WI38 (cell line): ENCODE measurements around the gene PATL1.

ENCODE experiments used
- H3K4me3 ChIP-seq: 2 replicates; pipeline ENCODE4 v1.5.1; 2011; ENCODE audit warnings: low read depth, mild to moderate bottlenecking, control low read depth, low read length
- TF ChIP-seq, protein P1 (sequence below): IDR thresholded peaks from 2 replicates; pipeline ENCODE4 v1.5.1; 2012; ENCODE audit warnings: low read depth, mild to moderate bottlenecking, control low read depth, low read length

PATL1 gene

DNA sequence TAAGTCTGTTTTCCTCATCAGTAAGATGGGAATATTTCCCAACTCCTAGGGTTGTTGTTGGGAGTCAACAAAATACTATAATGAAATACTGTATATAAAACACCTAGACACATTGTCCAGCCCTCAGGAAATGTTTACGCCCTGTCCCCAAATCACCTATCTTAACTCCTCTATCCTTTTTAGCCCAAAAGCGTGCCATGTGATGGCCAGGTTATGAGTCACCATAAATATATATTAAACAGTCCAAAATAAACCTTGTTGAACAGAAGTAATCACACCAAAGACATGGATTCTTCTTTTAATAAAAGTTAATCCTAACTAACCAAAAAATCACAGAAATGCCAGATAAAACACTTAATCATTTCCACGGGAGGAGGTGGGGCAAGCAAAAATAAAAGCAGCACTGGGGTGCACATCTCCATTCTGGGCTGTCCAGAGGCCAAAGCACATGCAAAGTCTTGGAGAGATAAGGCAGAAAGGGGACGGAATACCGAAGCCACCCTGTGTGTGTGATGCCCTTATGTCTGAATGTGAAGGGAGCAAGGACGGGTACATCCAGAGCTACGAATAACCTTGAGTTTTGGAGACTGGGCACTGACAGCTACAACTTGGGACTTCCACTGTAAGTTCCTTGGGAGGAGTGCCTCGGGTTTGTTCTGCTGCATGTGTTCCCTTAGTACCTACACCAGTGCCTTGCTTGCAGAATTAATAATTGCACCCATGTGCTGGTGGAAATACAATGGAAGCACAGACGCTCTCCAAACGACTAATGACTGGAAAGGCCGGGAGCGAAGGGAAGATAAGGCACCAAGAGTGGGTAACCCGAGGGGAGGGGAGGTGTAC, 54.3 kb downstream of the PATL1 start:
- peak overlapping the region; percentile 99 for H3K4me3 ChIP-seq
- TF ChIP-seq, protein P1, sequence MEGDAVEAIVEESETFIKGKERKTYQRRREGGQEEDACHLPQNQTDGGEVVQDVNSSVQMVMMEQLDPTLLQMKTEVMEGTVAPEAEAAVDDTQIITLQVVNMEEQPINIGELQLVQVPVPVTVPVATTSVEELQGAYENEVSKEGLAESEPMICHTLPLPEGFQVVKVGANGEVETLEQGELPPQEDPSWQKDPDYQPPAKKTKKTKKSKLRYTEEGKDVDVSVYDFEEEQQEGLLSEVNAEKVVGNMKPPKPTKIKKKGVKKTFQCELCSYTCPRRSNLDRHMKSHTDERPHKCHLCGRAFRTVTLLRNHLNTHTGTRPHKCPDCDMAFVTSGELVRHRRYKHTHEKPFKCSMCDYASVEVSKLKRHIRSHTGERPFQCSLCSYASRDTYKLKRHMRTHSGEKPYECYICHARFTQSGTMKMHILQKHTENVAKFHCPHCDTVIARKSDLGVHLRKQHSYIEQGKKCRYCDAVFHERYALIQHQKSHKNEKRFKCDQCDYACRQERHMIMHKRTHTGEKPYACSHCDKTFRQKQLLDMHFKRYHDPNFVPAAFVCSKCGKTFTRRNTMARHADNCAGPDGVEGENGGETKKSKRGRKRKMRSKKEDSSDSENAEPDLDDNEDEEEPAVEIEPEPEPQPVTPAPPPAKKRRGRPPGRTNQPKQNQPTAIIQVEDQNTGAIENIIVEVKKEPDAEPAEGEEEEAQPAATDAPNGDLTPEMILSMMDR: no peak

DNA sequence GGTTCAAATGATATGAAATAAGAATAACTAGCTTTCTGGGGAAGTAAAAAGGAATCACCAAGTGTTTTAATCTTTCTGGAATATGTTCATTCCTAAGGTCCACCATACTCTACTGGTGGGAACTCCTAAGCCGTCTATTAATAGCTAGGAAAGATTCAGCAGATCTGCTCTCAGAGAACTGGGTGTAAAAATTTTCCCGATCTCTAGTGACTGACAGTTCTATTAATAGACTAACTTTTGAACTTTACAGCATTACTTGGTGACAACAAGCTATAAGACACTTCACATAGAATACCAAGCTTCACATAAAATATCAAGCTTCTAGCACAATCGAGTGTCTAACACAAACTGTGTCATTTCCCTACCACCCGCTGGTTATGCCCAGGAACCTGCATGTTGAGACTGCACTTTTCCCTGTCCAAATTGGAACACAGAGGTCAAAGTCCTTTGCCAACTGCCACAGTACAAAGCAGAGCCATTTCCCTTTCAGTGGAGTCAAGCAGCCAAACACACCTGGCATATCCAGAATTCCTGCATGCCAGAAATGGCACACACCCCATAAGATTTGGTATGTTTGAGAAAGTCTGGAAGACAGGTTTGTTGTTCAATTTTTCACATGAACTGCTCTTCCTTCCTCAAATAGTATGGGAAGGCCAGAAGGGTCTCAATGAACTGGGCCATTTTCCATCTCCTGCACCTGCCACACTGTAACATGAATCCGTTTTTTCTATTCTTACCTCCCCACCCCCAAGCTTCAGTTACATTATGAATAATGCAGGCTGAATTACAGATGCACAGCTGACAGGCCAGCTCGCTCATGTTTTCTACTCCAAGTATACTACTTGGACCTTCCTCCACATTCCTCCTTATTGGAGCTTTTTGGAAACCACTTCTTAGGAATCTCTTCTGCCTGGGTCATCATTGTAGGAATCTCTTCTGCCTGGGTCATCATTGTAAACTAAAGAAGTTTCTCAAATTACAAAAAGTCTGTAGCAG, 57.0 kb downstream of the PATL1 start:
- no peak overlapping the region for H3K4me3 ChIP-seq
- TF ChIP-seq, protein P1: no peak

DNA sequence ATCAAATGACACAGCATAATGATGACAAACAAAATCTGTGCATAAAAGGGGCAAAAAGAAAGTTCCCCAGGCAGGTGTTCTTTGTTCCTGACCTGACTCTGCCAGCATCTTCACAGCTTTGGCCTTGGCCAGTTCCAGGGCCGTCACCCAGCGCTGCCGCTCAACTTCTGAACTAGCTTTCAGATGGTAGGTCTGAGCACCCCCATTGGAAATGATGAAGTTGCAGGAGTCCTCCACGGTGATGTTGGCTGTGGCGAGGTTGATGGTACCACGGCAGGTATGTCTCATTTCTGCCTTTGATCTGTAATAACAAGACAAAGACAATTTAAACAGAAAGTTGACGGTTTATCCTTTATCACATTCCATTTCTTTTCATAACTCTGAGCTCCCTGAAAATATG, 58.5 kb downstream of the PATL1 start:
- no peak overlapping the region for H3K4me3 ChIP-seq
- TF ChIP-seq, protein P1: no peak

DNA sequence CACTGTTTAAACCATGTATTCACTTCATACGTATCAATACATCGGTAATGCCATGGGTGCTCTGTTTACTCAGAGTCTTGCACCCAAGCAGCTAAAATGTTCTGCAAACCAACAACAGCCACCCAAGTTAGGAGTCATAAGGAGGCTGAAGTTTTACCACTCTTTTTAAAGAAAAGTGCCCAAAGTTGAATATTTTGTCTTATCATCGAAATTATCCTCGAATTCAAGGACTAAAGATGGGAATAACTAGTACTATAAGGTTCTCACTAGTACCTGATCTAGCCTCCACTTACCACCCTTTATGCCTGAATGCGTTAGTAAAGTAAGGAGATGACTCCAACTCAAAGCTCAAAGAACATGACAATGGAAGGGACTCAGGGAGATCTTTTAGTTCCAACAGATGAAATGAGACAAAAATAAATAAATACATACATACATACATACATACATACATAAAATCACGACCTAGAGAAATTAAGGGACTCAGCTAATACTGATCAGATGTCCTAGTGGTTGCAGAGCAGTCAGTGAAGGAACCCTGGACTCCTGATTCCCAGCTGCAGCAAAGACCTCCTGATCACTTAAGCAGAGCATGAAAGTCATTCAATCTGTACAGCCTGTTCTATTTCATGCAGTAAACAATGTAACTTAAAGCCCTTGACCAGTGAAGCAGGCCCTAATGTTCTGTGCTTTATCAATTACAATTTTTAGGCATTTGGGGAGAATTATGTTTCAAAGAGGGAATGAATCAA, 61.0 kb downstream of the PATL1 start:
- TF ChIP-seq, protein P1: no peak
- no peak overlapping the region for H3K4me3 ChIP-seq

DNA sequence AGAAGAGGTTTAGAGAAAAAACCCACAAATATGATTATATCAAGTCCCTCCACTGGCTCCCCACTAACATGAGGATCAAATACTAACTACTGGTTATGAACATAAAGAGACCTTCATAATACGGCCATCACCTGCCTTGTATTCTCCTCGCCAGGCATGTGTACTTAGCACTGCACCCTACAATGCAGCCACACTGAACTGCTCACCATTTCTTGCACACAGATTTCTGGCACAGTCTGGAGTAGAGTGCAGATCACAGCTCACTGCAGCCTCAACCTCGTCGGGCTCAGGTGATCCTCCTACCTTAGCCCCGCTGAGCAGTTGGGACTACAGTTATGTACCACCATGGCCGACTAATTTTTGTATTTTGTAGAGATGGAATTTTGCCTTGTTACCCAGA, 66.4 kb downstream of the PATL1 start:
- no peak overlapping the region for H3K4me3 ChIP-seq
- TF ChIP-seq, protein P1: no peak

DNA sequence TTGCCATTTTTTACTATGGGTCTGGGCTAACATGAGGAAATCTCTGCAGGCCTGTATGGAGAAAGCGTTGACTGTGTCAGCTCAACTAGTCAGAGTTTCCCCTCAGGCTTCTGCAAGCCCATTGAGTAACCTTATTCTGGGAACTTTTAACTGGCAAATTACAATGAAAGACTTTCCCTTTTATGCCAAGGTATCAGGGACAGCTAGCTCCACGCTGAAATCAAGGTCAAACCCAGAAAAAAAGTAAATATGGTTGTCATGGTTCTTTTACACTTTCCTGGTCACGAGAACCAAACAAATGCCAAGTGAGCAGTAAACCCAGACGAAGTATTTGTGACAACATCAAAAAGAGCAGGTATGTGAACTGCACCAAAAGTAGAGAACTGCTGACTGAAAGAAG, 67.0 kb downstream of the PATL1 start:
- H3K4me3 ChIP-seq: no peak overlapping the region
- TF ChIP-seq, protein P1: no peak
